DND-41 (cell line): Measurements from ENCODE around the gene FIG4.

Experiments used
- CTCF ChIP-seq: IDR thresholded peaks from 2 replicates; pipeline ENCODE4 v1.5.1; 2012; ENCODE audit warnings: borderline replicate concordance, low read length, moderate library complexity, mild to moderate bottlenecking; ENCODE audit not compliant: poor library complexity, severe bottlenecking; ENCODE audit errors: extremely low read depth
- EZH2 ChIP-seq: IDR thresholded peaks from 3 replicates; pipeline ENCODE4 v1.6.1; 2012; ENCODE audit warnings: borderline replicate concordance, low read depth, mild to moderate bottlenecking, moderate library complexity, low read length, inconsistent platforms; ENCODE audit not compliant: severe bottlenecking

- TF ChIP-seq CTCF (no peak), EZH2 (no peak)
These were observed 22.0 kb downstream of the FIG4 start for GRCh38 chr6:109713097-109713496.
